MM.1S (cell line): Measurements from ENCODE around the gene NMRK1.

Experiments
- DNase-seq: peaks from one replicate; pipeline ENCODE4 v3.0.0-alpha.2; 2015
- H2AFZ ChIP-seq: fragments of 300-600 bp; sonication (generic); 2 replicates; pipeline ENCODE4 v1.6.0; 2016; ENCODE audit warnings: antibody characterized with exemption, low read length
- H3F3A ChIP-seq: fragments of 300-600 bp; sonication (generic); 2 replicates; pipeline ENCODE4 v1.6.1; 2016; ENCODE audit warnings: mild to moderate bottlenecking, antibody characterized with exemption, low read length, moderate library complexity, mixed read lengths; ENCODE audit not compliant: insufficient read depth
- H3K27ac ChIP-seq: fragments of 300-600 bp; sonication (generic); 2 replicates; pipeline ENCODE4 v1.5.1; 2016; ENCODE audit warnings: mild to moderate bottlenecking, low read length
- H3K27me3 ChIP-seq: fragments of 300-600 bp; sonication (generic); replicated peaks from 2 replicates; pipeline ENCODE4 v1.6.0; 2016; ENCODE audit warnings: low read length; ENCODE audit not compliant: insufficient read depth
- H3K36me3 ChIP-seq: fragments of 300-600 bp; sonication (generic); replicated peaks from 2 replicates; pipeline ENCODE4 v1.6.1; 2016; ENCODE audit warnings: mild to moderate bottlenecking, low read length, mixed read lengths; ENCODE audit not compliant: insufficient read depth
- H3K4me1 ChIP-seq: fragments of 300-600 bp; sonication (generic); 2 replicates; pipeline ENCODE4 v1.6.1; 2016; ENCODE audit warnings: low read length, mixed read lengths
- H3K4me2 ChIP-seq: fragments of 300-600 bp; sonication (generic); 2 replicates; pipeline ENCODE4 v1.6.0; 2016; ENCODE audit warnings: low read depth, low read length
- H3K4me3 ChIP-seq: fragments of 300-600 bp; sonication (generic); 2 replicates; pipeline ENCODE4 v1.5.1; 2016; ENCODE audit warnings: low read length, mixed read lengths
- H3K79me2 ChIP-seq: fragments of 300-600 bp; sonication (generic); 2 replicates; pipeline ENCODE4 v1.6.1; 2016; ENCODE audit warnings: mixed run types, low read length, mixed read lengths
- H3K9ac ChIP-seq: fragments of 300-600 bp; sonication (generic); 2 replicates; pipeline ENCODE4 v1.6.1; 2016; ENCODE audit warnings: low read length, mixed read lengths
- H3K9me2 ChIP-seq: fragments of 300-600 bp; sonication (generic); replicated peaks from 2 replicates; pipeline ENCODE4 v1.6.1; 2016; ENCODE audit warnings: mild to moderate bottlenecking, low read length, mixed read lengths; ENCODE audit not compliant: insufficient read depth
- H3K9me3 ChIP-seq: fragments of 300-600 bp; sonication (generic); replicated peaks from 2 replicates; pipeline ENCODE4 v1.6.1; 2016; ENCODE audit warnings: mild to moderate bottlenecking, low read length, mixed read lengths; ENCODE audit not compliant: insufficient read depth
- H4K20me1 ChIP-seq: fragments of 300-600 bp; sonication (generic); 2 replicates; pipeline ENCODE4 v1.6.1; 2016; ENCODE audit warnings: mild to moderate bottlenecking, low read length, moderate library complexity, mixed read lengths; ENCODE audit not compliant: insufficient read depth
- CTCF ChIP-seq: fragments of 300-600 bp; sonication (generic); IDR thresholded peaks from 2 replicates; pipeline ENCODE4 v1.5.1; 2016; ENCODE audit warnings: antibody characterized with exemption, low read length, mixed read lengths
- EZH2 ChIP-seq: fragments of 300-600 bp; sonication (generic); optimal IDR thresholded peaks from 2 replicates; pipeline ENCODE3; 2017; ENCODE audit warnings: low read depth, mild to moderate bottlenecking, antibody characterized with exemption, low read length, mixed read lengths
- EZH2phosphoT487 ChIP-seq: fragments of 300-600 bp; sonication (generic); IDR thresholded peaks from 2 replicates; pipeline ENCODE4 v1.6.1; 2018; ENCODE audit warnings: antibody characterized with exemption, low read length

NMRK1 gene

GRCh38 chr9:75069171-75069570 is 18.8 kb downstream of the NMRK1 start:
- TF ChIP-seq CTCF (no peak), EZH2phosphoT487 (no peak), EZH2 (no peak)
- Histone ChIP-seq H4K20me1 (no peaks in the 10 kb centered on the region), H3K36me3 (no peaks in the 10 kb centered on the region), H3K4me3 (no peak overlapping the region), H2AFZ (no peak overlapping the region), H3K9ac (no peak overlapping the region), H3K27ac (no peak overlapping the region), H3K4me1 (peaks cover 12% of the 10 kb centered on the region), H3K4me2 (no peak overlapping the region), H3K79me2 (no peaks in the 10 kb centered on the region), H3K9me2 (no peaks in the 10 kb centered on the region), H3F3A (0 out of 2 replicates have a peak, but pooled peaks cover 7% of the 10 kb centered on the region), H3K9me3 (no peaks in the 10 kb centered on the region), H3K27me3 (no peaks in the 10 kb centered on the region)
- no peak for DNase-seq

- no peak overlapping the region for H2AFZ ChIP-seq
- no peaks in the 10 kb centered on the region; the same call in 1 of the 2 replicates for H3K36me3 ChIP-seq
- H3K27me3 ChIP-seq, result no peaks in the 10 kb centered on the region
- DNase-seq, result no peak
- H3F3A ChIP-seq, result 0 out of 2 replicates have a peak, but pooled peaks cover 7% of the 10 kb centered on the region
- H3K9ac ChIP-seq, result no peak overlapping the region
- no peaks in the 10 kb centered on the region for H3K79me2 ChIP-seq
- H3K27ac ChIP-seq, result no peak overlapping the region
- H3K4me2 ChIP-seq, result no peak overlapping the region
- no peaks in the 10 kb centered on the region for H3K9me2 ChIP-seq
- H3K4me1 ChIP-seq, result peaks cover 12% of the 10 kb centered on the region
- H4K20me1 ChIP-seq, result no peaks in the 10 kb centered on the region
- no peaks in the 10 kb centered on the region for H3K9me3 ChIP-seq
- TF ChIP-seq CTCF, result no peak
- TF ChIP-seq EZH2phosphoT487, result no peak
- TF ChIP-seq EZH2, result no peak
- H3K4me3 ChIP-seq, result no peak overlapping the region
These were observed 20.1 kb downstream of the NMRK1 start for GRCh38 chr9:75067894-75068293.

GRCh38 chr9:75065510-75065909 is 22.4 kb downstream of the NMRK1 start:
- H3K9ac ChIP-seq, result no peak overlapping the region
- no peak overlapping the region for H3K4me2 ChIP-seq
- no peak for DNase-seq
- TF ChIP-seq EZH2, result no peak
- TF ChIP-seq EZH2phosphoT487, result no peak
- no peak for TF ChIP-seq CTCF
- no peaks in the 10 kb centered on the region for H3K4me1 ChIP-seq
- H2AFZ ChIP-seq, result no peak overlapping the region
- no peaks in the 10 kb centered on the region for H4K20me1 ChIP-seq
- no peaks in the 10 kb centered on the region for H3K27me3 ChIP-seq
- no peaks in the 10 kb centered on the region for H3K79me2 ChIP-seq
- no peak overlapping the region for H3K4me3 ChIP-seq
- no peaks in the 10 kb centered on the region for H3K9me2 ChIP-seq
- H3K27ac ChIP-seq, result no peak overlapping the region
- H3K36me3 ChIP-seq, result no peaks in the 10 kb centered on the region; the same call in 1 of the 2 replicates
- H3F3A ChIP-seq, result no peaks in the 10 kb centered on the region
- no peaks in the 10 kb centered on the region for H3K9me3 ChIP-seq
